ENCODE results near the gene PKP2. TPM values are rescaled to one million over a fixed set of nuclear protein-coding genes. Genes with fewer than 3 reads are reported as not detected.
A peak's percentile ranks its signal among the peaks of the same experiment; 100 is the strongest.

Gene PKP2
- total RNA-seq, 2 donors from 2014 or later, result 0.12 to 0.39 TPM

DNA sequence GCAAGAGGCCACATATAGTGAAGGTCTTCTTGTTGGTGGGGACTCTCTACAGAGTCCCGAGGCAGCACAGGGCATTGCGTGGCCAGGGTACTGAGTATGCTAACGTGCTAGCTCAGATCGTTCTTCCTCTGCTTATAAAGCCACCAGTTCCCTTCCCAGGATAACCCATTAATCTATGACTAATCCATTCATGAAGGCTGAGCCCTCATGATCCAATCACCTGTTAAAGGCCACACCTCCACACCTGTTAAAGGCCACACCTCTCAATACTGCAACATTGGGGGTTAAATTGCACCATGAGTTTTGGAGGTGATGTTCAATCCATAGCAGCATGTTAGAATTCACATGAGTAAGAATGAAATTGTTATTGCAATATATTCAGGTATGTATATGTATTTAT lies 128.1 kb downstream of the PKP2 start:
- Mint-ChIP-seq H3K27ac (no peak overlapping the region), H3K4me1 (ENCODE audit: low read depth) (no peaks in the 10 kb centered on the region), H3K36me3 (ENCODE audit: insufficient read depth in 2 of 2) (no peaks in the 10 kb centered on the region), H3K27me3 (ENCODE audit: low read depth) (peaks cover 12% of the 10 kb centered on the region), H3K4me3 (no peak overlapping the region), H3K9me3 (no peaks in the 10 kb centered on the region)
- DNase-seq (no peak), ATAC-seq (replicated peaks in 1 of 2) (no peak)

- H3K9me3 Mint-ChIP-seq, result no peaks in the 10 kb centered on the region
- no peaks in the 10 kb centered on the region for H3K36me3 Mint-ChIP-seq (ENCODE audit: insufficient read depth in 2 of 2)
- DNase-seq (no peak), ATAC-seq (replicated peaks in 1 of 2) (no peak)
- H3K27ac Mint-ChIP-seq, result no peak overlapping the region
- no peak overlapping the region for H3K4me3 Mint-ChIP-seq
- H3K27me3 Mint-ChIP-seq (ENCODE audit: low read depth), result peaks cover 6% of the 10 kb centered on the region
- no peaks in the 10 kb centered on the region for H3K4me1 Mint-ChIP-seq (ENCODE audit: low read depth)
Observed at GRCh38 chr12:32765906-32766305, 130.7 kb downstream of the PKP2 start.

DNA sequence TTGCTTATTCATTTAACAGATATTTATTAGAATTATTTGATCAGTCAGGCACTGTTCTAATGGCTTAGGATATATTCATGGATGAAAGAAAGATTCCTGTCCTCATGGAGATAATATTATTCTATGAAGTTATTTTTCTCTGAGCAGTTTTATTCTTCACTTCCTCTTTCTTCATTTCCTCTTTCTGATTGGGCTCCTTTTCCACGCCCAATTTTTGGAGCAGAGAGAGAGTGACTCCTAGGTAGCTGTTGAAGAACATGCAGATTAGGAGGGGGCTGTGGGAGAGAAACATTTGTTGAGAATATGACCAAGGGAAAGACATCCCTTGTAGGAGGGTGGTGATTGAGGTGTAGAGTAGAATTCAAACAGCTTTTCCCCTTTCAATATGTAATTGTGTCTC lies 134.9 kb downstream of the PKP2 start:
- H3K9me3 Mint-ChIP-seq, result no peaks in the 10 kb centered on the region
- no peaks in the 10 kb centered on the region for H3K4me1 Mint-ChIP-seq (ENCODE audit: low read depth)
- no peaks in the 10 kb centered on the region for H3K36me3 Mint-ChIP-seq (ENCODE audit: insufficient read depth in 2 of 2)
- no peak for DNase-seq
- H3K27ac Mint-ChIP-seq, result no peak overlapping the region
- H3K27me3 Mint-ChIP-seq (ENCODE audit: low read depth), result no peaks in the 10 kb centered on the region
- H3K4me3 Mint-ChIP-seq, result no peak overlapping the region
- ATAC-seq (replicated peaks in 1 of 2), result no peak

GRCh38 chr12:32757157-32757556 lies 139.4 kb downstream of the PKP2 start:
- Mint-ChIP-seq H3K9me3 (no peaks in the 10 kb centered on the region), H3K4me3 (no peak overlapping the region), H3K36me3 (ENCODE audit: insufficient read depth in 2 of 2) (peaks cover 2% of the 10 kb centered on the region in 2 donors), H3K4me1 (ENCODE audit: low read depth) (peaks cover 22% of the 10 kb centered on the region), H3K27me3 (ENCODE audit: low read depth) (no peaks in the 10 kb centered on the region), H3K27ac (no peak overlapping the region)
- ATAC-seq (replicated peaks in 1 of 2), result no peak
- DNase-seq, result no peak

DNA sequence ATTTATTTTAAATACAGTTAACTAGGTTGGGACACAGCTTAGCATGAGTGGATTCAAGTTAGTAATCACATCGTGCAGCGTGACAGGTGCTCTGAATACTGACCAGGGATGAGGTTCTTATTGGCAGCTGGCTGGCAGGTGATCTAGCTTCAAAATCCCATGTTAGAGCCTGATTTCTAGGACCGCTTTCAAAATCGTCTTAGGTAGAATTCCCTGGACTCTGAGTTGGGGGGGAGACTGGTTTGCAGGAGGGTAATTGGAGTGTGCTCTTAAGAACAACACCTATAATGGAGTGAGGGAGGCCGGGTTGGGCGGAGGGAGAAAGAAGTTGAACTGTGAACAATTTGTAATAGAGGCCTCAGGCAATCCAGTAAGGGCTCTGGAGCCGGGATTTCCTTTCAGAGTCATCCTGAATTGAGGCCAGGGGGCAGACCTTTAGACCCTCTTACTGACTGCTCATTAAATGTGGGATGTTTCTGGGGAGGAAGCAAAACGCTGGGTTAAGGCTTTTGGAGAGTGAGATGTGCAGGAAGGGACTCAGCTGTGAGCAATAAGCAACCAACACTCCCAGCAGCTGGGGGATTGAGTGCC lies 140.0 kb downstream of the PKP2 start:
- Mint-ChIP-seq H3K4me3 (peak overlapping the region; percentile 91 to 98), H3K9me3 (no peaks in the 10 kb centered on the region), H3K4me1 (ENCODE audit: low read depth) (peaks cover 22% of the 10 kb centered on the region), H3K27ac (peak overlapping the region; percentile 98), H3K36me3 (ENCODE audit: insufficient read depth in 2 of 2) (peaks cover 2% of the 10 kb centered on the region in 2 donors), H3K27me3 (ENCODE audit: low read depth) (no peaks in the 10 kb centered on the region)
- no peak for DNase-seq
- no peak for ATAC-seq (replicated peaks in 1 of 2)

- peak within 1 kb of the TSS; percentile 98 for H3K27ac Mint-ChIP-seq
- H3K36me3 Mint-ChIP-seq (ENCODE audit: insufficient read depth in 2 of 2), result peaks cover 2% of the 10 kb centered on the region in 2 donors
- no peaks in the 10 kb centered on the region for H3K27me3 Mint-ChIP-seq (ENCODE audit: low read depth)
- H3K4me1 Mint-ChIP-seq (ENCODE audit: low read depth), result peaks cover 22% of the 10 kb centered on the region
- DNase-seq (peak; percentile 88 to 91), ATAC-seq (replicated peaks in 1 of 2) (peak; percentile 88 to 90)
- H3K9me3 Mint-ChIP-seq, result no peaks in the 10 kb centered on the region
- H3K4me3 Mint-ChIP-seq, result peak within 1 kb of the TSS; percentile 91 to 98
Observed at GRCh38 chr12:32755654-32756475, 140.7 kb downstream of the PKP2 start, which contains the start of gene YARS2. Gene YARS2, minus strand, starts transcription at chr12:32755897. Its CDS starts 23 bp downstream, at chr12:32755874.

- Mint-ChIP-seq H3K27ac (peak overlapping the region; percentile 98), H3K27me3 (ENCODE audit: low read depth) (no peaks in the 10 kb centered on the region), H3K4me1 (ENCODE audit: low read depth) (peaks cover 22% of the 10 kb centered on the region), H3K36me3 (ENCODE audit: insufficient read depth in 2 of 2) (peaks cover 2 to 6% of the 10 kb centered on the region in 2 donors), H3K4me3 (peak overlapping the region; percentile 91 to 98), H3K9me3 (no peaks in the 10 kb centered on the region)
- peak; percentile 83 for DNase-seq
- peak; percentile 74 for ATAC-seq (replicated peaks in 1 of 2)
Observed at GRCh38 chr12:32755051-32755653, 141.4 kb downstream of the PKP2 start.

DNA sequence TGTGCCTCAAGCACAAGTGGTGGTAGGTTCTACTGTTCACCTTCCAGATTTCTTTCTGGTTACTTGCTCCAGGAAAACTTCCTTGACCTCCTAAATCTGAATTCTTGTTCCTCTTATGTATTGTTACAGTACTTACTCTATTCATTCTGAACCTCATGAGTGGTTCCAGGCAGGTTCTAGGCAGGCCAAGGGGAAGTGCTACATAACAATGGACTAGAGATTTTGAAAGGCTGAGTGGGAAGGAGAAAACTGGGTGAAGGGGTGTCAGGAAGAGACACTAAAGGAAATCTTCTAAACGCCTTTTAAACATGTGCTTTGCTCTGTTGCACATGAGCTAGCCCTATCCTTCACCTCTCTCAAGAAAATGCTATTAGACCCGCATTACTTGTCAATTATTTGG lies 142.5 kb downstream of the PKP2 start:
- no peaks in the 10 kb centered on the region for H3K27me3 Mint-ChIP-seq (ENCODE audit: low read depth)
- DNase-seq, result no peak
- peaks cover 2 to 8% of the 10 kb centered on the region in 2 donors for H3K36me3 Mint-ChIP-seq (ENCODE audit: insufficient read depth in 2 of 2)
- H3K9me3 Mint-ChIP-seq, result no peaks in the 10 kb centered on the region
- ATAC-seq (replicated peaks in 1 of 2), result no peak
- H3K4me3 Mint-ChIP-seq, result peak overlapping the region; percentile 91 to 98
- H3K27ac Mint-ChIP-seq, result peak overlapping the region; percentile 98
- peaks cover 22% of the 10 kb centered on the region for H3K4me1 Mint-ChIP-seq (ENCODE audit: low read depth)

GRCh38 chr12:32753605-32754004 lies 143.0 kb downstream of the PKP2 start:
- DNase-seq (no peak), ATAC-seq (replicated peaks in 1 of 2) (no peak)
- H3K36me3 Mint-ChIP-seq (ENCODE audit: insufficient read depth in 2 of 2), result peaks cover 2 to 8% of the 10 kb centered on the region in 2 donors
- H3K27me3 Mint-ChIP-seq (ENCODE audit: low read depth), result no peaks in the 10 kb centered on the region
- H3K27ac Mint-ChIP-seq, result peak overlapping the region; percentile 98
- H3K4me1 Mint-ChIP-seq (ENCODE audit: low read depth), result peaks cover 22% of the 10 kb centered on the region
- peak overlapping the region; percentile 91 to 98 for H3K4me3 Mint-ChIP-seq
- no peaks in the 10 kb centered on the region for H3K9me3 Mint-ChIP-seq

DNA sequence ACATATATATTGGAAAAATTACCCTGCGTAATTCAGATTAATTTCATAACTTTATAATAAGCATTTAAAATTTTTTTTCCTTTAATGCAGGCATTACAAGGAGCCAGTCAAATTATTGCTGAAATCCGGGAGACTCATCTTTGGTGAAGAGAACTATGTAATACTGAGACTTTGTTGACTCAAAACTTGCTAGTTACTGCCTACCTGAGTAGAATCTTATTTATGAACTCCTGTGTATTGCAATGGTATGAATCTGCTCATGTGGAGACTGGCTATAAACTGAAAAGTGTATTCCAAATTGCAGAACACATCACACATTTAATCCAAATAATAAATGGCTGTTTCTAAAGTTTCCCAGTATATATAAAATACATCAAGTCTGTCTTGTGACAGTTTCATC lies 153.3 kb downstream of the PKP2 start:
- Mint-ChIP-seq H3K27ac (peak overlapping the region; percentile 52), H3K9me3 (no peaks in the 10 kb centered on the region), H3K36me3 (ENCODE audit: insufficient read depth in 2 of 2) (peaks cover 1 to 32% of the 10 kb centered on the region in 2 donors), H3K4me3 (no peak overlapping the region), H3K27me3 (ENCODE audit: low read depth) (no peaks in the 10 kb centered on the region), H3K4me1 (ENCODE audit: low read depth) (peaks cover 16% of the 10 kb centered on the region)
- DNase-seq (no peak), ATAC-seq (replicated peaks in 1 of 2) (peak in 1 of 2 donors; percentile 56)

DNA sequence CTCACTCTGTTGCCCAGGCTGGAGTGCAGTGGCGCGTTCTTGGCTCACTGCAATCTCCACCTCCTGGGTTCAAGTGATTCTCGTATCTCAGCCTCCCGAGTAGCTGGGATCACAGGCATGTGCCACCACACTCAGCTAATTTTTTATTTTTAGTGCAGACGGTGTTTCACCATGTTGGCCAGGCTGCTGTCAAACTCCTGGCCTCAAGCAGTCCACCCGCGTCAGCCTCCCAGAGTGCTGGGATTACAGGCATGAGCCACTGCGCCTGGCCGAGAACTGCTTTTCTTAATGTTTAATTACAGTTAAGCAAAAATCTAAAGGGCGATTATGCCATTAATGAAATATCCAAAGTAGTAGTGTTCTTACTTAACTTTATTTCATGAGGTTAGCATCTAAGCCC lies 154.4 kb downstream of the PKP2 start:
- Mint-ChIP-seq H3K27me3 (ENCODE audit: low read depth) (no peaks in the 10 kb centered on the region), H3K27ac (no peak overlapping the region), H3K36me3 (ENCODE audit: insufficient read depth in 2 of 2) (peaks cover 1 to 32% of the 10 kb centered on the region in 2 donors), H3K9me3 (no peaks in the 10 kb centered on the region), H3K4me3 (no peak overlapping the region), H3K4me1 (ENCODE audit: low read depth) (peaks cover 16% of the 10 kb centered on the region)
- DNase-seq, result no peak
- no peak for ATAC-seq (replicated peaks in 1 of 2)
